Globus pallidus (tissue), 1 donor: ENCODE results near the gene NACC1.
"Not testable (repeated sequence)": the region's sequence is repeated elsewhere in the genome, so short reads cannot be mapped to it uniquely, and the experiment has no call there.

Experiments used
- DNase-seq: peaks from one replicate; pipeline ENCODE4 v3.0.0-alpha.2; 2015; ENCODE audit warnings: low spot score

NACC1 gene

DNA sequence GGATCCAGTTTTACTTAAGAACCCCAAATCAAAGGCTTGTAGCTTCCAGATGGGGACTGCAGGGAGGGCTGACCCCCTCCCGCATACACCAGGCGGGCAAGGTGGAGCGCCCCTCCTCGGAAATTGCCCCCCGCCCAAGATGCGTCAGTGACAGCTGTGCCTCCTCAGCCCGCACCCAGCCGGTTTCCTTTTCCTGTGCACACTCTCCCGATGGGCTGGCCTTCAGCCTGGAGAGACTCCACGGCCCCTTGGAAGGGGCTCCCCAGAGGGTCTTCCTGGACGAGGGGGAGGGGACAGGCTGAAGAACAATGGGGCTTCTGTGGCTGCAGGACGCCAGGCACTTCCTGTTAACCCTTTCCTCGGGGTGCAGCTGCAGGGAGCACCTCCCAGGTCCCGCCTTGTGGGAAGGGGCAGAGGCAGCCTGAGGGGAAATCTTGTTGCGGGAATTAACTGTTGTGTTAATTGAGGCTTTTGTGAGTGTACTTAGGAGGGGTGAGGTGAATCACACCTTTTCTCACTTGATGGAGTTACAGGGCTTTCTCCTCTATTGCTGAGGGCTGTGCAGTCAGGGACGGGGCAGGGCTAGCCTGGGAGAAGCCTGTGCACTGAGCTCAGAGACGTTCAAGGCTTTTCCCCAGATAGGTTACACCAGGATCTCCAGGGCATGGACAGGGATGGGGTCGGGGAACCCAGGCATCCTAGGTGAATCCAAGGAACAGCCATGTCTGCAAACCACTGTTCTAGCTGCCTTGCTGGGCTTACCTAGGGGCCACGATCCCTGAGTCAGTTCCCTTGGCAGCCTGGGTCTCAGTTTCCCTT lies 46.5 kb downstream of the NACC1 start:
- DNase-seq, result peak; percentile 35

- no peak for DNase-seq
Measured at GRCh38 chr19:13165162-13165997, 47.3 kb downstream of the NACC1 start.

GRCh38 chr19:13166151-13166550 lies 48.1 kb downstream of the NACC1 start:
- DNase-seq, result not testable (repeated sequence)

- DNase-seq, result no peak
Measured at GRCh38 chr19:13169769-13170168, 51.7 kb downstream of the NACC1 start.

- DNase-seq, result no peak
Measured at GRCh38 chr19:13171146-13171545, 53.1 kb downstream of the NACC1 start.

DNA sequence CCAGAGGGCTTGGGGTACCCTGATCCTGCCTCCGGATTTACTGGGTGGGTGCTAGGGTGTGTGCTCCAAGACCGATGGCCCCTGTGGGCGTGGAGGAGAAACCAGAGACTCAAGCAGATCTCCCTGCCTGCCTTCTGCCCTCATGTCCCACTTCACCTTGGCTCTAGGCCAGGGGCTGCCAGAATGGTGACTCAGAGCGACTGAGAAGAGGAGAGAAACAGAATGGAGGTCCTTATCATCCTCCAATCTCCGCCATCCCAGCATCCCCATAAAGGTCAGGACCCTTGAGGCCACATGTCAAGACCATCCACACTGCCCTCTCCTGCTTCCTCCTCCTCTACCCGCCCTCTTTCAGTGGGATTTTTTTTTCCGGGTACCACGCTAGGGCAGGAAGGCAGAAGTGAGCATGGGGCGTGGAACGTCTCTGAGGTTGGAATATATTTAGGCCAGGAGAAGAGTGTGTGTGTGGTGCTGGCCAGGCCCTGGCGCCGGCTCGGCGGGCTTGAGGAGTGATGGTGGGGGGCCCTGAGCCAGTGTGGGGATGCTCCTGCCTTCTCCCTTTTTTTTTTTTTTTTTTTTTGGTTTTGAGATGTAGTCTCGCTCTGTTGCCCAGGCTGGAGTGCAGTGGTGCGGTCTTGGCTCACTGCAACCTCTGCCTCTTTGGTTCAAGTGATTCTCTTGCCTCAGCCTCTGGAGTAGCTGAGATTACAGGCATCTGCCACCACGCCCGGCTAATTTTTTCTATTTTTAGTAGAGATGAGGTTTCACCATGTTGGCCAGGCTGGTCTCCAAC lies 54.5 kb downstream of the NACC1 start:
- no peak for DNase-seq

- DNase-seq, result no peak
Measured at GRCh38 chr19:13173139-13173737, 55.2 kb downstream of the NACC1 start.

- no peak for DNase-seq
Measured at GRCh38 chr19:13176345-13176744, 58.3 kb downstream of the NACC1 start.

DNA sequence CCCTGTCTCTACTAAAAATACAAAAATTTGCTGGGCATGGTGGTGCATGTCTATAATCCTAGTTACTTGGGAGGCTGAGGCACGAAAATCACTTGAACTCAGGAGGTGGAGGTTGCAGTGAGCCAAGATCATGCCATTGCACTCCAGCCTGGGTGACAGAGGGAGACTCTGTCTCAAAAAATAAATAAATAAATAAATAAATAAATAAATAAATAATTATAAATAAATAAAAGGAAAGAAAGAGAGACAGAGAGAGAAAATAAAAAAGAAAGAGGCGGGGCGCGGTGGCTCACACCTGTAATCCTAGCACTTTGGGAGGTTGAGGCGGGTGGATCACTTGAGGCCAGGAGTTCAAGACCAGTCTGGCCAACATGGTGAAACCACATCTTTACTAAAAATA lies 59.5 kb downstream of the NACC1 start:
- DNase-seq, result not testable (repeated sequence)

GRCh38 chr19:13178291-13178690 lies 60.2 kb downstream of the NACC1 start:
- not testable (repeated sequence) for DNase-seq

GRCh38 chr19:13181747-13182388 lies 63.8 kb downstream of the NACC1 start:
- DNase-seq, result peak; percentile 46

GRCh38 chr19:13184926-13185325 lies 66.9 kb downstream of the NACC1 start:
- not testable (repeated sequence) for DNase-seq

DNA sequence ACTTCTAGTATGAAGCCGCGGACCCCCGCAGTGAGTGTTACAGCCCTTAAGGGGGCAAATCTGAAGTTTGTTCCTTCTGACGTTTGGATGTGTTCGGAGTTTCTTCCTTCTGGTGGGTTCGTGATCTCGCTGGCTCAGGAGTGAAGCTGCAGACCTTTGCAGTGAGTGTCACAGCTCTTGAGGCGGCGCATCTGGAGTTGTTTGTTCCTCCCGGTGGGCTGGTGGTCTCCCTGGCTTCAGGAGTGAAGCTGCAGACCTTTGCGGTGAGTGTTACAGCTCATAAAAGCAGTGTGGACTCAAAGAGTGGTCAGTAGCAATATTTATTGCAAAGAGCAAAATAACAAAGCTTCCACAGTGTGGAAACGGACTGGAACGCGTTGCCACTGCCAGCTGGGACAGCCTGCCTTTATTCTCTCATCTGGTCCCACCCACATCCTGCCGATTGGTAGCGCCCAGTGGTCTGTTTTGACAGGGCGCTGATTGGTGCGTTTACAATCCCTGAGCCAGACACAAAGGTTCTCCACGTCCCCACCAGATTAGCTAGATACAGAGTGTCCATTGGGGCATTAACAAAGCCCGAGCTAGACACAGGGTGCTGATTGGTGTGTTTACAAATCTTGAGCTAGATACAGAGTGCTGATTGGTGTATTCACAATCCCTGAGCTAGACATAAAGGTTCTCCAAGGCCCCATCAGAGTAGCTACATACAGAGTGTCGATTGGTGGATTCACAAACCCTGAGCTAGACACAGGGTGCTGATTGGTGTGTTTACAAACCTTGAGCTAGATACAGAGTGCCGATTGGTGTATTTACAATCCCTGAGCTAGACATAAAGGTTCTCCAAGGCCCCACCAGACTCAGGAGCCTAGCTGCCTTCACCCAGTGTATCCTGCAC lies 67.9 kb downstream of the NACC1 start:
- not testable (repeated sequence) for DNase-seq

DNA sequence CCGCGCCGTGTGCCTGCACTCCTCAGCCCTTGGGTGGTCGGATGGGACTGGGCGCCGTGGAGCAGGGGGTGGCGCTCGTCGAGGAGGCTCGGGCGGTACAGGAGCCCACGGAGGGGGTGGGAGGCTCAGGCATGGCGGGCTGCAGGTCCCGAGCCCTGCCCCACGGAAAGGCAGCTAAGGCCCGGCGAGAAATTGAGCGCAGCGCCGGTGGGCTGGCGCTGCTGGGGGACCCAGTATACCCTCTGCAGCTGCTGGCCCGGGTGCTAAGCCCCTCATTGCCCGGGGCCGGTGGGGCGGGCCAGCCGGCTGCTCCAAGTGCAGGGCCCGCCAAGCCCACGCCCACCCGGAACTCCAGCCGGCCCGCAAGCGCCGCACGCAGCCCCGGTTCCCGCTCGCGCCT lies 68.6 kb downstream of the NACC1 start:
- not testable (repeated sequence) for DNase-seq

- no peak for DNase-seq
Measured at GRCh38 chr19:13187419-13187818, 69.4 kb downstream of the NACC1 start.

GRCh38 chr19:13189600-13189999 lies 71.5 kb downstream of the NACC1 start:
- no peak for DNase-seq
